ENCODE results near the gene CYCS.

DNA sequence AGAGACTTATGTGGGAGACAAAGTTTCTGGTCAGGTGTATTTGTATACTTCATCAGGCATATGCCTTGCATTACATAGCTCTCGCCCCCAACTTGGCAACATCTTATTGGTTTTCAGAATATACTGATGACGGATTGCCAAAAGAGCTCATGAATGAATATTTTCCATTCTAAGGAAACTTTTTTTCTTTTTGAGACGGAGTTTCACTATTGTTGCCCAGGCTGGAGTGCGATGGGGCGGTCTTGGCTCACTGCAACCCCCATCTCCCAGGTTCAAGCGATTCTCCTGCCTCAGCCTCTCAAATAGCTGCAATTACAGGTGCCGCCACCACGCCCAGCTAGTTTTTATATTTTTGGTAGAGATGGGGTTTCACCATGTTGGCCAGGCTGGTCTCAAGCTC, 6.0 kb downstream of the CYCS start:
- TF ChIP-seq POLR2AphosphoS5 (IDR thresholded peaks at IDR 0.05; ENCODE audit: low read depth, low read length) = no peak
- no peak for TF ChIP-seq SIN3A (IDR thresholded peaks at IDR 0.05; ENCODE audit: borderline replicate concordance, insufficient read depth, low read length)
- TF ChIP-seq, protein P1, sequence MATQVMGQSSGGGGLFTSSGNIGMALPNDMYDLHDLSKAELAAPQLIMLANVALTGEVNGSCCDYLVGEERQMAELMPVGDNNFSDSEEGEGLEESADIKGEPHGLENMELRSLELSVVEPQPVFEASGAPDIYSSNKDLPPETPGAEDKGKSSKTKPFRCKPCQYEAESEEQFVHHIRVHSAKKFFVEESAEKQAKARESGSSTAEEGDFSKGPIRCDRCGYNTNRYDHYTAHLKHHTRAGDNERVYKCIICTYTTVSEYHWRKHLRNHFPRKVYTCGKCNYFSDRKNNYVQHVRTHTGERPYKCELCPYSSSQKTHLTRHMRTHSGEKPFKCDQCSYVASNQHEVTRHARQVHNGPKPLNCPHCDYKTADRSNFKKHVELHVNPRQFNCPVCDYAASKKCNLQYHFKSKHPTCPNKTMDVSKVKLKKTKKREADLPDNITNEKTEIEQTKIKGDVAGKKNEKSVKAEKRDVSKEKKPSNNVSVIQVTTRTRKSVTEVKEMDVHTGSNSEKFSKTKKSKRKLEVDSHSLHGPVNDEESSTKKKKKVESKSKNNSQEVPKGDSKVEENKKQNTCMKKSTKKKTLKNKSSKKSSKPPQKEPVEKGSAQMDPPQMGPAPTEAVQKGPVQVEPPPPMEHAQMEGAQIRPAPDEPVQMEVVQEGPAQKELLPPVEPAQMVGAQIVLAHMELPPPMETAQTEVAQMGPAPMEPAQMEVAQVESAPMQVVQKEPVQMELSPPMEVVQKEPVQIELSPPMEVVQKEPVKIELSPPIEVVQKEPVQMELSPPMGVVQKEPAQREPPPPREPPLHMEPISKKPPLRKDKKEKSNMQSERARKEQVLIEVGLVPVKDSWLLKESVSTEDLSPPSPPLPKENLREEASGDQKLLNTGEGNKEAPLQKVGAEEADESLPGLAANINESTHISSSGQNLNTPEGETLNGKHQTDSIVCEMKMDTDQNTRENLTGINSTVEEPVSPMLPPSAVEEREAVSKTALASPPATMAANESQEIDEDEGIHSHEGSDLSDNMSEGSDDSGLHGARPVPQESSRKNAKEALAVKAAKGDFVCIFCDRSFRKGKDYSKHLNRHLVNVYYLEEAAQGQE (IDR thresholded peaks at IDR 0.05; ENCODE audit: insufficient read depth in 1 of 2, low read depth in 2 of 2, low read length in 2 of 2) = no peak
- TF ChIP-seq TAF1 (IDR thresholded peaks at IDR 0.05; ENCODE audit: borderline replicate concordance, insufficient read depth, low read length) = no peak

All from PFSK-1 (cell line).